ENCODE results near the gene ADGRB3.

Gene ADGRB3

DNA sequence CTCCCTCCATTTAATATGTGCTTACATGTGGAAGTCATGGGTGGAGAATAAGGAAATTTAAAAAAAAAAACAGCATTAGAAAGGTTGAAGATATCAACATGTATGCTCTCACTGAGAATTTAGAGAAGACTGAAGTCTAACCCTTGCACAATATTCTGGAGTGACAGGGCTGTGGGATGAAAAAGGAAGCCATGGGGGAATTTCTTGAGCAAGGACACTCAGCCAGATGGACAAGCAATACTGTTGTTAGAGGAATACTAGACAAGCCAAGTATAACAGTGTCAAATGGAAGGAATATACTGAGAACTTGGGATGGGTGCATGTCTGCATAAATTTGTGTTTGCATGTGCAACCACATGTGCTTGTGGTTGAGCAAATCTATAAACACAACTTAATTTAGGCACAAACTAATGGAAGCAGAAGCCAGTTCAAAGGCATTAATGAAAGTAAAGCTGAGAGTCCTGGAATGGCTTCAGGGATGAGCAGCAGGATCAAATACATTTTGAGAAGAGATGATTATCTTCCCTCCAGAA is 119.7 kb downstream of the ADGRB3 start:
- DNase-seq (ENCODE audit: low read depth) = no peak
- H3K4me3 ChIP-seq (replicated peaks; ENCODE audit: low read depth, low read length) = no peak overlapping the region
- TF ChIP-seq, protein P1, sequence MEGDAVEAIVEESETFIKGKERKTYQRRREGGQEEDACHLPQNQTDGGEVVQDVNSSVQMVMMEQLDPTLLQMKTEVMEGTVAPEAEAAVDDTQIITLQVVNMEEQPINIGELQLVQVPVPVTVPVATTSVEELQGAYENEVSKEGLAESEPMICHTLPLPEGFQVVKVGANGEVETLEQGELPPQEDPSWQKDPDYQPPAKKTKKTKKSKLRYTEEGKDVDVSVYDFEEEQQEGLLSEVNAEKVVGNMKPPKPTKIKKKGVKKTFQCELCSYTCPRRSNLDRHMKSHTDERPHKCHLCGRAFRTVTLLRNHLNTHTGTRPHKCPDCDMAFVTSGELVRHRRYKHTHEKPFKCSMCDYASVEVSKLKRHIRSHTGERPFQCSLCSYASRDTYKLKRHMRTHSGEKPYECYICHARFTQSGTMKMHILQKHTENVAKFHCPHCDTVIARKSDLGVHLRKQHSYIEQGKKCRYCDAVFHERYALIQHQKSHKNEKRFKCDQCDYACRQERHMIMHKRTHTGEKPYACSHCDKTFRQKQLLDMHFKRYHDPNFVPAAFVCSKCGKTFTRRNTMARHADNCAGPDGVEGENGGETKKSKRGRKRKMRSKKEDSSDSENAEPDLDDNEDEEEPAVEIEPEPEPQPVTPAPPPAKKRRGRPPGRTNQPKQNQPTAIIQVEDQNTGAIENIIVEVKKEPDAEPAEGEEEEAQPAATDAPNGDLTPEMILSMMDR (IDR thresholded peaks at IDR 0.05; ENCODE audit: low read length, missing control alignments) = no peak

DNA sequence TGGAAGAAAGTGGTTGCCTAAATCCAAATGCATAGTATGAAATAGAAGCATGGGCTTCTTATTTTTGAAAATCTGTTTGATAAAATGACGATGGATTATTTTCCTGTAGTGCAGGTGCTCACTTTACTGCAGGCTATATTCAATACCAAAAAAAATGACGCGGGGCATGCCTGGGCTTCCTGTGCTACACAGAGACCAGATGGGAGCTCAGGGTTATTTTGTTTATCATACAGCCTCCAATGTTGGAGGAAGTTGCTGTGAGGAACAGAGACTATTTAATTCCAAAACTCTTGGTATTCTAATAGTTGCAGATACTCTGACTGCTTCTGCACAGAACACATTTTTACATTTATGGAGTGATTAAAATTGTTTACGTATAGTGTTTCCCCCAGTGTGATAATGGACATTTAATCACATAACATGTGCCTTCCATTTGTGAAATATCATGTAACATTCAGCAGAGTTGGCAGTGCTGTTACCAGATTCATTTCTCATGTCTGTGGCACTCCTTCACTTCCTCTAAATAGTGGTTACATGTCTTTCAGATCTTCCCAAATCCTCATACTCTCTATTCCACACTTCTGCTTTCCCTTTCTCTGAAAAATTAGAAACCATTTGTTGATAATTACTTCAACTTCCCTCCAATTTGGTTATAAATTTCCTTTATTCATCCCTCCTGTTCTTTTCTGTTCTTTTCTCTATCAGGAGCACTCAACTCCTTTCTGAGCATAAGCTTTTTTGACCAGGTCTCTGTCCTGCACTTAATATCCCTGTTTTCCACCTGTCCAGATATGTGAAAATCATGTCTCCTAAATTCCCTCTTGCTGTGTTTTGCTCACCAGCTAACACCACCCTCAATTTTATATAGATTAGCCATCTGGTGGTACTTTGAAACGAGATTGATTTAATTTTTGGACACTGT is 121.6 kb downstream of the ADGRB3 start:
- TF ChIP-seq, protein P1 (IDR thresholded peaks at IDR 0.05; ENCODE audit: low read length, missing control alignments) = no peak
- H3K4me3 ChIP-seq (replicated peaks; ENCODE audit: low read depth, low read length) = no peak overlapping the region
- no peak for DNase-seq (ENCODE audit: low read depth)

DNA sequence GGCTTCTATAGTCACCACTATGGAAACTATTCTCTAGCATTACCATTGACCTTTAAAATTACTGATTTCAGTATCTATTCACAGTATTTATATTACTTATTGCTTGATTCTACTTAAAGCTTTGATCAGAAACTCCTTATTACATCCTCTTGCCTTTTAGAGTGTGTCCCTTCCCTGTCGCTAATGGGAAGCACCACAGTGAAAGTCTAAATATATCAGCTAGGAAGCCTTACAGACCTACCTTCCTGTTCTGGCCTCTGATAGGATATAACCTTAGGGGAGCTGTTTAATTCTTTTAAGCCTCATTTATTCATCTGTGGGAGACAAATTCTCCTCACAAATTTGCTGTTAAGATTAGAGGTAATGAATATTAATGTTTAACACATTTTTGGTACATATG is 122.7 kb downstream of the ADGRB3 start:
- no peak for DNase-seq (ENCODE audit: low read depth)
- TF ChIP-seq, protein P1 (IDR thresholded peaks at IDR 0.05; ENCODE audit: low read length, missing control alignments) = no peak
- H3K4me3 ChIP-seq (replicated peaks; ENCODE audit: low read depth, low read length) = no peak overlapping the region

DNA sequence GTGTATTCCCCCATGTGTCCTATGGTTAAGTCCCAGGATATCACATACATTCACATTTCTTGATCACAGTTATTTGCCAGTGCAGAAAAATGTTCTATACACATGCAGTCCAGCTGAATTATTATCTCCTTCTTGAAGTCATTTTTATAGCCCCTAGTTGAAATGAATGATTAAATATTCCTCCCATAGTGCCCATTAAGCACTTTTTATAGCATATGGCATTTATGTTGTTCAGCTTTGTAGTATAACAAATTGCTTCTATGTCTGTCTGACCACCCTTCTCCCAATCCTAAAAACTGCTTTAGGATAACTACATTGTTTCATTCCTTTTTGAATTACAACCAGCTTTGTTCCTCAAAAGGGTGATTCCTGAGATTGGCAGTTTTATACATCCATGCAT is 123.5 kb downstream of the ADGRB3 start:
- no peak overlapping the region for H3K4me3 ChIP-seq (replicated peaks; ENCODE audit: low read depth, low read length)
- TF ChIP-seq, protein P1 (IDR thresholded peaks at IDR 0.05; ENCODE audit: low read length, missing control alignments) = no peak
- no peak for DNase-seq (ENCODE audit: low read depth)

DNA sequence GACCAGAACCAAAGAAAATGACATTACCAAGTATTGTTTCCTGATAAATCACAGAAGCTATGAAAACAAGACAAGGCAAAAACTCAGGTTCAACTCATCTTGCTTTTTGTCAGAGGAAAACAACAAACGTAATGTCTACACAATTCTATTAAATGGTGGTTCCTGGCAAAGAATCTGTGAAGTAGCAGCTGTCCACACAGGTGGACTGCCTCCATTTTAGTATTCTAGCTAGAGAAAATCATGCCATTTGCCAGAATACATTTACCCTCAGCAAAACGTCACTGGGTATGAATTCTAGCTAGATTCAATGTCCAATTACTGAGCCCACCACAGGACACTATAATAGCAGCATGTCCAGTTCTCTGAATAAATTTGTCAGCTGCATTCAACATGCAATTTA is 125.4 kb downstream of the ADGRB3 start:
- H3K4me3 ChIP-seq (replicated peaks; ENCODE audit: low read depth, low read length) = no peak overlapping the region
- no peak for DNase-seq (ENCODE audit: low read depth)
- TF ChIP-seq, protein P1 (IDR thresholded peaks at IDR 0.05; ENCODE audit: low read length, missing control alignments) = no peak

DNA sequence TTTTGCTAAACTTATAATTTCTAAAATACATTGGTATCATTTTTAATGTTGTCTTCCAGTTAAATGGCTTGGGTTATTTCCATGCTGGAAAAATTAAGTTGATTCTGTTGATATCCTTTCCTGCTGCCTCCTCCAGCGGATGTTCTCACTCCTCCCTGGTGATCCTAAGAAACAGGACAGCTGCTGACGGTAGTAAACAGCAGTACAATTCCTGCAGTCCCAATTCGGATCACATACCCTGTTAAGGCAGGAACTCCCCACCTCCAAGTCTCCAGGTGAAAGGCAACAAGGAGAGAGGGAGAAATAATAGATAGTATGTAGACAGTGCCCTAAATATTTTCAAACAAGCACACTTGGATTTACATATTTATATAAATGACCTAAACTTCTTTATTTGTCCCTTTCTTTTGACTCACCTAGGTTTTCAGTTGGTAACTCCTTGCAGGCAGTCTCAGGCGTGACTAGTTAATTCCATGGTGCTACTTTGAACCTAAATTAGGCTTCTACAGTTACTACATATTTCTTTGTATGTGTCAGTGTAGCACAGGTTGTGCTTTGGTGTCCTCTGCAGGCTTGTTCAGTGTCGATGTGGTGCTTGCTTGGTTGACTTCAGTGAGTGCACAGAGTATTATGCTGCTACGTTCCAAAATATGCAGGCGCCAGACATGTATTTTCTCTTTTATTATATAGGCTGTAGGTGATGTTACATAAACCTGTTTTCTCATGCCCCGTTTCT is 126.0 kb downstream of the ADGRB3 start:
- no peak overlapping the region for H3K4me3 ChIP-seq (replicated peaks; ENCODE audit: low read depth, low read length)
- DNase-seq (ENCODE audit: low read depth) = no peak
- TF ChIP-seq, protein P1 (IDR thresholded peaks at IDR 0.05; ENCODE audit: low read length, missing control alignments) = no peak
